ENCODE measurements around the gene DPH6.

Gene DPH6

DNA sequence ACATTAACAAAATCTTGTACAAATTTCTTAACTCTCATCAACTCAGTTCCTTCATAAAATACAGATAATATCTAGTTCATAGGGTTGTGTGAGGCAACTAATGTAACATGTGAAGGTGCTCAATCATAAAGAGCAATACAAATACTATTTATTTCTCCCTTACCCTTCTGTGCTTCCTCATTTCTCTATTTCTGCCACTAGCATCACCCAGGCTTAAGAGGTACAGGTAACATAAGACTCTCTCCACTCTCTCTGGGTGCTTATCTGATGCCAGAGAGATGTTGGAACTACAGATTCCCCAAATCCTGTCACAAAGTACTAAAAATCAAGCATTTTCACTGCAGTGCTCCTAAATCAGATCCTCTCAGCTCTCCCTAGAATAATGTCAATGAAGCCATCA lies 74.9 kb downstream of the DPH6 start:
- CTCF ChIA-PET, result interaction anchor here (1.1 to 1.5 kb wide), 2 partner anchors 9 to 27 kb away, joined by 3 read pairs; no protein-coding TSS in a partner anchor
- no peak for DNase-seq (ENCODE audit: extremely low spot score)
- POLR2A ChIA-PET, result no interaction called here
- TF ChIP-seq, protein P1, sequence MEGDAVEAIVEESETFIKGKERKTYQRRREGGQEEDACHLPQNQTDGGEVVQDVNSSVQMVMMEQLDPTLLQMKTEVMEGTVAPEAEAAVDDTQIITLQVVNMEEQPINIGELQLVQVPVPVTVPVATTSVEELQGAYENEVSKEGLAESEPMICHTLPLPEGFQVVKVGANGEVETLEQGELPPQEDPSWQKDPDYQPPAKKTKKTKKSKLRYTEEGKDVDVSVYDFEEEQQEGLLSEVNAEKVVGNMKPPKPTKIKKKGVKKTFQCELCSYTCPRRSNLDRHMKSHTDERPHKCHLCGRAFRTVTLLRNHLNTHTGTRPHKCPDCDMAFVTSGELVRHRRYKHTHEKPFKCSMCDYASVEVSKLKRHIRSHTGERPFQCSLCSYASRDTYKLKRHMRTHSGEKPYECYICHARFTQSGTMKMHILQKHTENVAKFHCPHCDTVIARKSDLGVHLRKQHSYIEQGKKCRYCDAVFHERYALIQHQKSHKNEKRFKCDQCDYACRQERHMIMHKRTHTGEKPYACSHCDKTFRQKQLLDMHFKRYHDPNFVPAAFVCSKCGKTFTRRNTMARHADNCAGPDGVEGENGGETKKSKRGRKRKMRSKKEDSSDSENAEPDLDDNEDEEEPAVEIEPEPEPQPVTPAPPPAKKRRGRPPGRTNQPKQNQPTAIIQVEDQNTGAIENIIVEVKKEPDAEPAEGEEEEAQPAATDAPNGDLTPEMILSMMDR (IDR thresholded peaks at IDR 0.05; ENCODE audit: control extremely low read depth, extremely low read depth, low read depth, missing control alignments), result no peak

DNA sequence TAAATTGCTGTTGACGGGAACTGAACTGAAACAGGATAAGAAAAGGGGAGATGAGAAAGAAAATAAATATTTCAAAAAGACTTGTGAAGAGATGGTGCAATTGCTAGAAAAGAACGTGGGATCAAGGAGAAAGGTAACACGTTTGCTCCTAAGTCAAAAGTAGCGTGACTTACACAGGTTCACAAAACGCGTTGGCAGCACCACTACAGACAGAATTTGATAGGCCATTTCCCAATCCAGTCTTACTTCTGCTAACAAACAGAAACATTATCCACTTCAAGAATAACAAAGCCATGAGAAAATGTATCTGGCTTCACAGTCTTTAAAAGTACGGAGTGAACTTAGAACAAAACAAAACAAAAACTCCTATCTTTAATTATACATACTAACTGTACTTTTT lies 75.5 kb downstream of the DPH6 start:
- DNase-seq (ENCODE audit: extremely low spot score), result no peak
- POLR2A ChIA-PET, result no interaction called here
- TF ChIP-seq, protein P1 (IDR thresholded peaks at IDR 0.05; ENCODE audit: control extremely low read depth, extremely low read depth, low read depth, missing control alignments), result no peak
- CTCF ChIA-PET, result interaction anchor here (1.1 to 1.5 kb wide), 2 partner anchors 10 to 26 kb away, joined by 3 read pairs; no protein-coding TSS in a partner anchor

DNA sequence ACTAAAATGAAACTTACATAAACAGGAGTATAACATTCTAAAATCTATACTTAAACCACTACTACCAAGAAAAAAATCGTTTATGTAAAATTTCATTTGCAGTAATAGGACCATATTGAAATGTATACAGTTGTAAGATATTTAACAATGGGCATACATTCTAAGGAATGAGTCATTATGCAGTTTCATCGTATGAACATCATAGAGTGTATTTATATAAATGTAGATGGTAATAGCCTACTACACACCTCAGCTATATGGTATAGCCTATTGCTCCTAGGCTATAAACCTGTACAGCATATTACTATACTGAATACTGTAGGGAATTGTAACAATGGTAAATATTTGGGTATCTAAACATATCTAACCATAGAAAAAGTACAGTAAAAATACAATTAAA lies 79.5 kb downstream of the DPH6 start:
- no peak for DNase-seq (ENCODE audit: extremely low spot score)
- CTCF ChIA-PET, result interaction anchor here (1.0 to 1.7 kb wide), 3 partner anchors 16 to 22 kb away, joined by 3 to 6 read pairs (median 5); no protein-coding TSS in a partner anchor
- TF ChIP-seq, protein P1 (IDR thresholded peaks at IDR 0.05; ENCODE audit: control extremely low read depth, extremely low read depth, low read depth, missing control alignments), result no peak

DNA sequence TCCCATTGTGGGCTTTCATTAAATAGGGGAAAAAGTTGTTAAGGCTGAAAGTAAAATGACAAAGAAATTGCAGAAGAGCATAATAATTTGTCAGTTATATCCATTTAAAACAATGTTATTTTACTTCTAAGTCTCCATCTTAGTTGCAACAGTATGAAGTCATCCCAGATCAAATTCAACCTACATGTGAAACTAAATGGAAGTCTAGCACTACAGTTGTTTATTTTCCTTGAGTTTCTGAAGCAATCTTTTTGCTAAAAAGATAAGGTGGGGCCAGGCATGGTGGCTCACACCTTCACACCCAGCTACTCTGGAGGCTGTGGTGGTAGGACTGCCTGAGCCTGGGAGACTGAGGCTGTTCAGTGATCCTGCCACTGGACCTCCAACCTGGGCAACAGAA lies 80.2 kb downstream of the DPH6 start:
- ChIA-PET CTCF (interaction anchor here (1.6 to 1.7 kb wide), 2 partner anchors 16 to 21 kb away, joined by 5 to 6 read pairs; no protein-coding TSS in a partner anchor), POLR2A (no interaction called here)
- TF ChIP-seq, protein P1 (IDR thresholded peaks at IDR 0.05; ENCODE audit: control extremely low read depth, extremely low read depth, low read depth, missing control alignments), result no peak
- DNase-seq (ENCODE audit: extremely low spot score), result no peak

More for the DNA sequence above, 79.5 kb downstream of the DPH6 start:
- POLR2A ChIA-PET, result no interaction called here

DNA sequence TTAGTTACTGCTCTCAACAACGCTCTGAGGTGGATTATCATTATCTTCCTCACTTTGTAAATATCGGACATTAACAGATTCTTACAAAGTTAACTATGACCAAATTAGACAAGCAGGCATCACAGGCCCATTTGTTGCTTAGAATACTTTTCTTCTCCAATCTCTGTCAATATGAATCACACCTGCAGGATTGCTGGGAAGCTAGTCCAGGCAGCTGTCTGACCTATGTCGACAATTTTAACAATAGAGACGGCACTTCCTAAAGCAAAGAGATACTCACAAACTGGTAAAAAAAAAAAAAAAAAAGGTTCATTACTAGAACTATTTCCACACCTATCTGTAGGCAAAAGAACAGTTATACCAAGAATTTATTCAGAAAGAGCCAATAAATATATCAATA lies 85.3 kb downstream of the DPH6 start:
- CTCF ChIA-PET, result interaction anchor here (1.2 to 3.7 kb wide), 2 partner anchors 16 to 53 kb away, joined by 3 to 33 read pairs; no protein-coding TSS in a partner anchor
- DNase-seq (ENCODE audit: extremely low spot score), result no peak
- TF ChIP-seq, protein P1 (IDR thresholded peaks at IDR 0.05; ENCODE audit: control extremely low read depth, extremely low read depth, low read depth, missing control alignments), result no peak
- POLR2A ChIA-PET, result no interaction called here

DNA sequence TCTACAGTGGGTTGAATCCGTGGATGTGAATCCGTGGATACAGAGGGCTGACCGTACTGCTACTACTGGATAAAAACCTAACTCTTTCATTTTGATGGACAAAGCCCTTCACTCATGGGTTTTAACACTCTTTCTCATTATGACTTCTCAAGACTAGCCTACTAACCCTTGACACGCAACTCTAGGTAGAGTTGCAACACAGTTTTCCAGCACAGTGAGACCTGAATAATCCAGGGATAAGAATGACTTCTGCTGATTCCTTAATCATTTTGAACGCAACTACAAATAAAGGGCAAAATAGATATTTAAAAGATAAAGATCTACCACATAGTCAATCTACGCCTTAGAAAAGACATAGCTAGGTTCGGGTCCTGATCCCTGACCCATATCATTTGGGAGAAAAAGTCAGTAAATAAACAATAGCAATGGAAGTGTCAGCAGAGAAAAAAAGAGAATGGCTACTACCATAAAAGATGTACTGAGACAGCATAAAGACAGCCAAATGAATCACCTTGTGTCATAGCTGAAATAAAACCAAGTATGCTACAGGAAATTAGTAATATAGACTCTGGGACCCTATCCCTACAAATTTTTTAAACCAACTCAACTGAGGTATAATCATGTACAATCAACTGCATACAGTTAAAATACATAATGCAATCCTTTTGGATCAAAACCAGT lies 87.6 kb downstream of the DPH6 start:
- ChIA-PET POLR2A (no interaction called here), CTCF (interaction anchor here (5.0 kb wide), 1 partner anchor 13 kb away, joined by 40 read pairs; no protein-coding TSS in a partner anchor)
- TF ChIP-seq, protein P1 (IDR thresholded peaks at IDR 0.05; ENCODE audit: control extremely low read depth, extremely low read depth, low read depth, missing control alignments), result no peak
- DNase-seq (ENCODE audit: extremely low spot score), result no peak
